Measurements from ENCODE around the gene RAI2.

DNA sequence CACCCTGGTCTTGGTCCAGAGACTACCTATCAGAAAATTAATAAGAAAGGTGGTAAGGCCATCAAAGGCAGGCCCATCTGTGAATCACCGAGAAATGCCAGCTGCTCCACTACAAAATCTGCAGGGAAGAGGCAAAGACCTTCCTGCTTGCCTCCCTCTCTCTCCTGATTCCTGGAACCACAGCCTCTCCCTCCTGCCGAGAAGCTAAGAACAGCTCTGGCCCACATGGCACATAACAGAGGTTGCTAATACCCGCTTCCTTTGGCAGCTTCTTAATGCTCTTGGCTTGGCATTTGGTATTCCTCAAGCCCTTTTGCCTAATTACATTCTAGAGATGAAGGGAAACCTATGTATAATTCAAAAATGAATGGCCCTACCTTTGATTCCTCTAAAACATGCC, 32.9 kb downstream of the RAI2 start:
- TF ChIP-seq POLR2AphosphoS5 (IDR thresholded peaks at IDR 0.05) (no peak), POLR2A (IDR thresholded peaks at IDR 0.05) (no peak)
- TF ChIP-seq, protein P1, sequence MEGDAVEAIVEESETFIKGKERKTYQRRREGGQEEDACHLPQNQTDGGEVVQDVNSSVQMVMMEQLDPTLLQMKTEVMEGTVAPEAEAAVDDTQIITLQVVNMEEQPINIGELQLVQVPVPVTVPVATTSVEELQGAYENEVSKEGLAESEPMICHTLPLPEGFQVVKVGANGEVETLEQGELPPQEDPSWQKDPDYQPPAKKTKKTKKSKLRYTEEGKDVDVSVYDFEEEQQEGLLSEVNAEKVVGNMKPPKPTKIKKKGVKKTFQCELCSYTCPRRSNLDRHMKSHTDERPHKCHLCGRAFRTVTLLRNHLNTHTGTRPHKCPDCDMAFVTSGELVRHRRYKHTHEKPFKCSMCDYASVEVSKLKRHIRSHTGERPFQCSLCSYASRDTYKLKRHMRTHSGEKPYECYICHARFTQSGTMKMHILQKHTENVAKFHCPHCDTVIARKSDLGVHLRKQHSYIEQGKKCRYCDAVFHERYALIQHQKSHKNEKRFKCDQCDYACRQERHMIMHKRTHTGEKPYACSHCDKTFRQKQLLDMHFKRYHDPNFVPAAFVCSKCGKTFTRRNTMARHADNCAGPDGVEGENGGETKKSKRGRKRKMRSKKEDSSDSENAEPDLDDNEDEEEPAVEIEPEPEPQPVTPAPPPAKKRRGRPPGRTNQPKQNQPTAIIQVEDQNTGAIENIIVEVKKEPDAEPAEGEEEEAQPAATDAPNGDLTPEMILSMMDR (IDR thresholded peaks at IDR 0.05) = no peak
